ENCODE data around the gene GSC. TPM values are rescaled to one million over a fixed set of nuclear protein-coding genes. Genes with fewer than 3 reads are reported as not detected.
A peak's percentile ranks its signal among the peaks of the same experiment; 100 is the strongest.

GSC gene
- total RNA-seq, 2 donors from 2014 or later = not detected

- DNase-seq = no peak
- no peaks in the 10 kb centered on the region for H3K9me3 ChIP-seq
- no peak overlapping the region for H3K4me3 ChIP-seq
- intact Hi-C loops (cut with DNase I) = no loop called here
- TF ChIP-seq CTCF (IDR thresholded peaks at IDR 0.05) = no peak
- H3K27me3 ChIP-seq = peaks cover 94% of the 10 kb centered on the region
- H3K36me3 ChIP-seq = no peaks in the 10 kb centered on the region
- no peak overlapping the region for H3K9ac ChIP-seq (ENCODE audit: low read depth in 2 of 2, low read length in 2 of 2)
- H3K27ac ChIP-seq = no peak overlapping the region
- H3K4me1 ChIP-seq = peaks cover 15% of the 10 kb centered on the region
Observed at GRCh38 chr14:94770815-94771157, 873 bp upstream of the GSC start.

- H3K4me3 ChIP-seq = peak overlapping the region; percentile 40
- H3K4me1 ChIP-seq = peaks cover 15% of the 10 kb centered on the region
- H3K9me3 ChIP-seq = no peaks in the 10 kb centered on the region
- H3K36me3 ChIP-seq = no peaks in the 10 kb centered on the region
- H3K27me3 ChIP-seq = peaks cover 94% of the 10 kb centered on the region
- no peak overlapping the region for H3K27ac ChIP-seq
- no peak overlapping the region for H3K9ac ChIP-seq (ENCODE audit: low read depth in 2 of 2, low read length in 2 of 2)
- no peak for DNase-seq
- intact Hi-C loops (cut with DNase I) = no loop called here
- TF ChIP-seq CTCF (IDR thresholded peaks at IDR 0.05) = no peak
Observed at GRCh38 chr14:94770251-94770749, 387 bp upstream of the GSC start.

GRCh38 chr14:94768521-94769390 is 1.2 kb downstream of the GSC start:
- DNase-seq = no peak
- Histone ChIP-seq H3K4me3 (peak overlapping the region; percentile 9), H3K36me3 (no peaks in the 10 kb centered on the region), H3K4me1 (peaks cover 15% of the 10 kb centered on the region), H3K9me3 (no peaks in the 10 kb centered on the region), H3K27ac (no peak overlapping the region), H3K9ac (ENCODE audit: low read depth in 2 of 2, low read length in 2 of 2) (no peak overlapping the region), H3K27me3 (peaks cover 79% of the 10 kb centered on the region)
- no peak for TF ChIP-seq CTCF (IDR thresholded peaks at IDR 0.05)
- intact Hi-C loops (cut with DNase I) = no loop called here

GRCh38 chr14:94768141-94768520 is 1.8 kb downstream of the GSC start:
- intact Hi-C loops (cut with DNase I) = no loop called here
- Histone ChIP-seq H3K4me3 (peak overlapping the region; percentile 9), H3K36me3 (no peaks in the 10 kb centered on the region), H3K9ac (ENCODE audit: low read depth in 2 of 2, low read length in 2 of 2) (no peak overlapping the region), H3K27me3 (peaks cover 73% of the 10 kb centered on the region), H3K27ac (no peak overlapping the region), H3K9me3 (no peaks in the 10 kb centered on the region), H3K4me1 (peaks cover 15% of the 10 kb centered on the region)
- no peak for DNase-seq
- TF ChIP-seq CTCF (IDR thresholded peaks at IDR 0.05) = no peak

GRCh38 chr14:94767321-94767878 is 2.5 kb downstream of the GSC start:
- Histone ChIP-seq H3K4me1 (peaks cover 15% of the 10 kb centered on the region), H3K27ac (no peak overlapping the region), H3K36me3 (no peaks in the 10 kb centered on the region), H3K27me3 (peaks cover 66% of the 10 kb centered on the region), H3K4me3 (no peak overlapping the region), H3K9ac (ENCODE audit: low read depth in 2 of 2, low read length in 2 of 2) (no peak overlapping the region), H3K9me3 (no peaks in the 10 kb centered on the region)
- intact Hi-C loops (cut with DNase I) = no loop called here
- DNase-seq = no peak
- TF ChIP-seq CTCF (IDR thresholded peaks at IDR 0.05) = no peak

Data from colonic mucosa (tissue), 4 donors.